Cardiac muscle cell (in vitro differentiated cells and primary cell): Measurements from ENCODE around the gene GPR31. TPM values are rescaled to one million over a fixed set of nuclear protein-coding genes. Genes with fewer than 3 reads are reported as not detected.

Experiments used
- DNase-seq, 2 donors: peaks; one replicate each; pipeline versions ENCODE4 v3.0.0 to v3.0.0-alpha.2; 2010 to 2017; ENCODE audit warnings: low read depth in 1 of 2, low spot score in 1 of 2
- H3K27ac ChIP-seq: fragments of 200-600 bp; sonication (generic); 2 replicates; pipeline ENCODE4 v1.5.1; 2016
- H3K27me3 ChIP-seq: fragments of 200-600 bp; sonication (generic); 2 replicates; pipeline ENCODE4 v1.6.0; 2016; ENCODE audit warnings: control low read depth
- H3K36me3 ChIP-seq: fragments of 200-600 bp; sonication (generic); 2 replicates; pipeline ENCODE4 v1.5.1; 2016; ENCODE audit warnings: control low read depth
- H3K4me1 ChIP-seq: fragments of 200-600 bp; sonication (generic); 2 replicates; pipeline ENCODE4 v1.8.1; 2017; ENCODE audit warnings: low read depth, mild to moderate bottlenecking, mixed run types
- H3K4me3 ChIP-seq: fragments of 200-600 bp; sonication (generic); 2 replicates; pipeline ENCODE4 v1.5.1; 2016; ENCODE audit warnings: mild to moderate bottlenecking
- H3K9me3 ChIP-seq: fragments of 200-600 bp; sonication (generic); 2 replicates; pipeline ENCODE4 v1.5.1; 2017; ENCODE audit warnings: low read depth, mild to moderate bottlenecking, control low read depth
- polyA plus RNA-seq: library from polyadenylated mRNA; unstranded; fragments of >200 nt; fragmentation: Nextera tagmentation; extraction: Ambion mirVana; gene quantifications from 2 replicates; pipeline ENCODE4 v1.2.1, GENCODE V29; 2016
- total RNA-seq: library from RNA; depleted of rRNA; stranded (reverse); fragments of >200 nt; gene quantifications from 2 replicates; pipeline ENCODE4 v1.2.3, GENCODE V29; 2016
- TF ChIP-seq, protein P1 (sequence below): IDR thresholded peaks from 2 replicates; pipeline ENCODE4 v1.5.1; 2012; ENCODE audit warnings: low read depth, mild to moderate bottlenecking, low read length

GPR31 gene
- total and polyA plus RNA-seq, 2 experiments from 2014 or later, result not detected

- Histone ChIP-seq H3K27me3 (peaks cover 44% of the 10 kb centered on the region), H3K9me3 (no peaks in the 10 kb centered on the region), H3K36me3 (no peaks in the 10 kb centered on the region), H3K4me1 (no peaks in the 10 kb centered on the region), H3K4me3 (no peak overlapping the region), H3K27ac (no peak overlapping the region)
- TF ChIP-seq, protein P1, sequence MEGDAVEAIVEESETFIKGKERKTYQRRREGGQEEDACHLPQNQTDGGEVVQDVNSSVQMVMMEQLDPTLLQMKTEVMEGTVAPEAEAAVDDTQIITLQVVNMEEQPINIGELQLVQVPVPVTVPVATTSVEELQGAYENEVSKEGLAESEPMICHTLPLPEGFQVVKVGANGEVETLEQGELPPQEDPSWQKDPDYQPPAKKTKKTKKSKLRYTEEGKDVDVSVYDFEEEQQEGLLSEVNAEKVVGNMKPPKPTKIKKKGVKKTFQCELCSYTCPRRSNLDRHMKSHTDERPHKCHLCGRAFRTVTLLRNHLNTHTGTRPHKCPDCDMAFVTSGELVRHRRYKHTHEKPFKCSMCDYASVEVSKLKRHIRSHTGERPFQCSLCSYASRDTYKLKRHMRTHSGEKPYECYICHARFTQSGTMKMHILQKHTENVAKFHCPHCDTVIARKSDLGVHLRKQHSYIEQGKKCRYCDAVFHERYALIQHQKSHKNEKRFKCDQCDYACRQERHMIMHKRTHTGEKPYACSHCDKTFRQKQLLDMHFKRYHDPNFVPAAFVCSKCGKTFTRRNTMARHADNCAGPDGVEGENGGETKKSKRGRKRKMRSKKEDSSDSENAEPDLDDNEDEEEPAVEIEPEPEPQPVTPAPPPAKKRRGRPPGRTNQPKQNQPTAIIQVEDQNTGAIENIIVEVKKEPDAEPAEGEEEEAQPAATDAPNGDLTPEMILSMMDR, result no peak
- DNase-seq, result no peak
Measured at GRCh38 chr6:167157414-167157813, 366 bp downstream of the GPR31 start.

- H3K27me3 ChIP-seq, result peaks cover 47% of the 10 kb centered on the region
- H3K4me3 ChIP-seq, result no peak overlapping the region
- no peaks in the 10 kb centered on the region for H3K36me3 ChIP-seq
- no peaks in the 10 kb centered on the region for H3K9me3 ChIP-seq
- no peaks in the 10 kb centered on the region for H3K4me1 ChIP-seq
- H3K27ac ChIP-seq, result no peak overlapping the region
- no peak for DNase-seq
- TF ChIP-seq, protein P1, result no peak
Measured at GRCh38 chr6:167154895-167155294, 2.9 kb downstream of the GPR31 start.

DNA sequence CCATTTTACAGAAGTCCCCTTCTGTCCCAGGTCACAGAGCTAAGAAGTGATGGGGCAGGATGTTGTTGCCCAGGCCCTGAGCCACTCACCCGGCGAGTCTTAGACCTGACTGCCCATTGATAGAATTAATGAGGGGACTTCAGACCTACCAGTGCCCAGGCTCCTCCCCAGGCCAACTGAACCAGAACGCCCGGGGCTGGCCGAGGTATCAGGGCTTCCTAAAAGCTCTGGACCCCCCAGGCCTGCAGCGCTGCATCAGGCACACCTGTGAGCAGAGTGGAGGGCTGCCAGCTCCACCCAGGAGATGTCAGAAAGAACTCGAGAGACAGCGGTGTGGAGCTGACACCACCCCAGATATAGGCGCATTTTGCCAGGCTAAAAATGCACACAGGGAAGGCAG is 3.5 kb downstream of the GPR31 start:
- Histone ChIP-seq H3K36me3 (no peaks in the 10 kb centered on the region), H3K9me3 (no peaks in the 10 kb centered on the region), H3K4me3 (no peak overlapping the region), H3K27me3 (peaks cover 52% of the 10 kb centered on the region), H3K27ac (no peak overlapping the region), H3K4me1 (no peaks in the 10 kb centered on the region)
- no peak for DNase-seq
- TF ChIP-seq, protein P1, result no peak

GRCh38 chr6:167153521-167153959 is 4.2 kb downstream of the GPR31 start:
- H3K27me3 ChIP-seq, result peaks cover 60% of the 10 kb centered on the region
- peak in 1 of 2 donors; percentile 48 for DNase-seq
- no peak overlapping the region for H3K4me3 ChIP-seq
- no peaks in the 10 kb centered on the region for H3K9me3 ChIP-seq
- H3K36me3 ChIP-seq, result no peaks in the 10 kb centered on the region
- no peak overlapping the region for H3K27ac ChIP-seq
- TF ChIP-seq, protein P1, result no peak
- no peaks in the 10 kb centered on the region for H3K4me1 ChIP-seq

DNA sequence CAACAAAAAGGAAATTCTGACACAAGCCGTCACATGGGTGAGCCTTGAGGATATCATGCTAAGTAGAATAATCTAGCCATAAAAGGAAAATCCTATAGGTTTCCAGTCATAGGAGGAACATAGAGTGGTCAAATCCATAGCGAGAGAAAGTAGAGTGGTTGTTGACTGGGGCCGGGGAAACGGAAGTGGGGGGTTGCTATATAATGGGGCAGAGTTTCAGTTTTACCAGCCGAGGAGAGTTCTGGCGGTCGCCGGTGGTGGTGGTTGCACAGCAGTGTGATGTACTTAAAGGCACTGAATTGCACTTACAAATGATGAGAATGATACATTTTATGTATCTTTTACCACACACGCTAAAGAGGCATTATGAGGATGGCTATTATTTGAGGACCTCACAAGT is 4.9 kb downstream of the GPR31 start:
- H3K27ac ChIP-seq, result no peak overlapping the region
- no peak for DNase-seq
- no peak overlapping the region for H3K4me3 ChIP-seq

More for the DNA sequence above, 4.9 kb downstream of the GPR31 start:
- Histone ChIP-seq H3K9me3 (no peaks in the 10 kb centered on the region), H3K27me3 (peaks cover 66% of the 10 kb centered on the region), H3K4me1 (no peaks in the 10 kb centered on the region), H3K36me3 (no peaks in the 10 kb centered on the region)
- TF ChIP-seq, protein P1, result no peak
